Peyer's patch (tissue), 4 donors: ENCODE data around the gene NSUN6. TPM values are rescaled to one million over a fixed set of nuclear protein-coding genes. Genes with fewer than 3 reads are reported as not detected.

Experiments used
- DNase-seq, 3 donors: peaks; one replicate each; pipeline ENCODE4 v3.0.0-alpha.2; 2017 to 2019
- H3K27ac ChIP-seq, 4 donors: fragments of 200-600 bp; sonication (generic); one replicate each; pipeline ENCODE4 v1.5.1; 2016 to 2019
- H3K27me3 ChIP-seq, 2 donors: fragments of 200-600 bp; sonication (generic); one replicate each; pipeline ENCODE4 v1.5.1; 2019
- H3K36me3 ChIP-seq, 3 donors: fragments of 200-600 bp; sonication (generic); one replicate each; pipeline ENCODE4 v1.5.1; 2016 to 2019
- H3K4me1 ChIP-seq, 4 donors: fragments of 200-600 bp; sonication (generic); one replicate each; pipeline ENCODE4 v1.5.1; 2016 to 2019
- H3K4me3 ChIP-seq, 4 donors: fragments of 200-600 bp; sonication (generic); 1 replicate in 3 of 4; 2 replicates in 1 of 4; pipeline ENCODE4 v1.5.1; 2016 to 2019; ENCODE audit warnings: mild to moderate bottlenecking in 1 of 4
- H3K9me3 ChIP-seq, 4 donors: fragments of 200-600 bp; sonication (generic); one replicate each; pipeline ENCODE4 v1.5.1; 2016 to 2019; ENCODE audit warnings: mild to moderate bottlenecking in 1 of 4
- POLR2A ChIP-seq, 2 donors: fragments of 450-650 bp; IDR thresholded peaks; one replicate each; pipeline ENCODE4 v1.5.1; 2017; ENCODE audit warnings: antibody characterized with exemption in 2 of 2, mild to moderate bottlenecking in 2 of 2, moderate library complexity in 2 of 2
- total RNA-seq, 4 donors: library from RNA; depleted of rRNA; stranded (reverse); fragments of >200 nt; gene quantifications; one replicate each; pipeline ENCODE4 v1.1.0, GENCODE V29; 2016
- TF ChIP-seq, protein P1 (sequence below), 6 experiments: fragments of 450-650 bp in 4 of 6; fragments of 200-600 bp in 2 of 6; sonication (generic) in 1 of 6; IDR thresholded peaks; one replicate each; pipeline ENCODE4 v1.5.1; 2017 to 2019; ENCODE audit warnings: antibody characterized with exemption in 6 of 6, mild to moderate bottlenecking in 3 of 6, moderate library complexity in 1 of 6

NSUN6 gene
- total RNA-seq, 4 donors from 2014 or later = 14.9 to 27.2 (median 22.3) TPM

DNA sequence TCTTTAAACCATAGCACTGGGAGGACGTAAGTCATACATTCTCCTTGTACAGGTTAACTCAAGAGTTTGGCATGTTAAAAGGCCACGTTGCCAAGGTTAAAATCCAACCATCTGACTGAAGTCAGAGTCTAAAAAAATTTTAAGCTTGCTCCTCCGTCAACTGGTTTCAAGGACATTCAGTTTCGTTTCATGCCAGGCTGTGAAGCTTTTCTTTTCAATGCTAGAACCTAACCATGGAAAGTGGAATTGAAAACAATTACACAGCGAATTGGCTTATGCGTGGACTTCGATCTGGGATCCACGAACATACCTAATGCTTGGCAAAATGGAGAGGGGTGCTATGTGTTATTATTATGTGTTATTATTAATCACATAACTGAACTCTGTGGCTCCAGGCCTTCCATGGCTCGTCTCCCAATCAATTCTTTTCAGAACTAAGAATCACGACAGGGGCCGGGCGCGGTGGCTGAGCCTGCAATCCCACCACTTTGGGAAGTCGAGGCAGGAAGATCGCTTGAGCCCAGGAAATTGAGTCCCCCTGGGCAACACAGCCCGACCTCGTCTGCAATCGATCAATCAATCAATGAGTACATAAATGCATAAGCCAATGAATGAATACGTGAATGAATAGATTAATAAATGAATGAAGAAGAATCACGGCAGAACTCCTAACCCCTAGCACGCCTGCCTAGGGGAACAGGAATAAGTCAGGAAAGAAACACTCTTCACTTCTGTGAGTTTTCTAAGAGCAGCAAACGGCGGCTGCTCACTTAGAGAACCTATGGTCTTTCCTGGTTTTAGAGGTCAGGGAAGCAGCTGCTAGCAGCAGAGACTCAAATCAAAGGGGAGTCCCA is 7.1 kb upstream of the NSUN6 start:
- Histone ChIP-seq H3K36me3 (no peaks in the 10 kb centered on the region), H3K27ac (peak overlapping the region; percentile 91 to 97 (median 96)), H3K4me1 (peaks cover 0 to 26% (median 0%) of the 10 kb centered on the region in 4 donors), H3K27me3 (no peaks in the 10 kb centered on the region), H3K9me3 (no peaks in the 10 kb centered on the region), H3K4me3 (peak overlapping the region; percentile 72 to 96 (median 88))
- DNase-seq = peak in 2 of 3 donors; percentile 54
- no peak for TF ChIP-seq POLR2A (IDR thresholded peaks at IDR 0.05)
- TF ChIP-seq, protein P1, sequence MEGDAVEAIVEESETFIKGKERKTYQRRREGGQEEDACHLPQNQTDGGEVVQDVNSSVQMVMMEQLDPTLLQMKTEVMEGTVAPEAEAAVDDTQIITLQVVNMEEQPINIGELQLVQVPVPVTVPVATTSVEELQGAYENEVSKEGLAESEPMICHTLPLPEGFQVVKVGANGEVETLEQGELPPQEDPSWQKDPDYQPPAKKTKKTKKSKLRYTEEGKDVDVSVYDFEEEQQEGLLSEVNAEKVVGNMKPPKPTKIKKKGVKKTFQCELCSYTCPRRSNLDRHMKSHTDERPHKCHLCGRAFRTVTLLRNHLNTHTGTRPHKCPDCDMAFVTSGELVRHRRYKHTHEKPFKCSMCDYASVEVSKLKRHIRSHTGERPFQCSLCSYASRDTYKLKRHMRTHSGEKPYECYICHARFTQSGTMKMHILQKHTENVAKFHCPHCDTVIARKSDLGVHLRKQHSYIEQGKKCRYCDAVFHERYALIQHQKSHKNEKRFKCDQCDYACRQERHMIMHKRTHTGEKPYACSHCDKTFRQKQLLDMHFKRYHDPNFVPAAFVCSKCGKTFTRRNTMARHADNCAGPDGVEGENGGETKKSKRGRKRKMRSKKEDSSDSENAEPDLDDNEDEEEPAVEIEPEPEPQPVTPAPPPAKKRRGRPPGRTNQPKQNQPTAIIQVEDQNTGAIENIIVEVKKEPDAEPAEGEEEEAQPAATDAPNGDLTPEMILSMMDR (IDR thresholded peaks at IDR 0.05) = no peak

DNA sequence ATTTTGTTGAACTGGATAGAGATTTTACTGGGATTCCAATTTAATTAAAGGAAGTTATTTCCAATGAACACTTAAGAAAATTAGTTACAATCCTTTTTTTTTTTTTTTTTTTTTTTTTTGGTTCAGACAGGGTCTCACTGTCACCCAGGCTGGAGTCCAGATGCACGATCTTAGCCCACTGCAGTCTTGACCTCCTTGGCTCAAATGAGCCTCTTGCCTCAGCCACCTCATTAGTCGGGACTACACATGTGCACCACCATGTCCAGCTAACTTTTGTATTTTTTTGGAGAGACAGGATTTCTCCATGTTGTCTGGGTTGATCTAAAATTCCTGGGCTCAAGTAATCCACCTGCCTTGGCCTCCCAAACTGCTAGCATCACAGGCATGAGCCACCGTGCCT is 5.3 kb upstream of the NSUN6 start:
- H3K4me1 ChIP-seq = peaks cover 0 to 12% (median 0%) of the 10 kb centered on the region in 4 donors
- no peak for TF ChIP-seq POLR2A (IDR thresholded peaks at IDR 0.05)
- TF ChIP-seq, protein P1 (IDR thresholded peaks at IDR 0.05) = no peak
- no peaks in the 10 kb centered on the region for H3K9me3 ChIP-seq
- H3K36me3 ChIP-seq = no peaks in the 10 kb centered on the region
- H3K27ac ChIP-seq = no peak overlapping the region
- no peak overlapping the region for H3K4me3 ChIP-seq
- no peak for DNase-seq
- H3K27me3 ChIP-seq = no peaks in the 10 kb centered on the region

DNA sequence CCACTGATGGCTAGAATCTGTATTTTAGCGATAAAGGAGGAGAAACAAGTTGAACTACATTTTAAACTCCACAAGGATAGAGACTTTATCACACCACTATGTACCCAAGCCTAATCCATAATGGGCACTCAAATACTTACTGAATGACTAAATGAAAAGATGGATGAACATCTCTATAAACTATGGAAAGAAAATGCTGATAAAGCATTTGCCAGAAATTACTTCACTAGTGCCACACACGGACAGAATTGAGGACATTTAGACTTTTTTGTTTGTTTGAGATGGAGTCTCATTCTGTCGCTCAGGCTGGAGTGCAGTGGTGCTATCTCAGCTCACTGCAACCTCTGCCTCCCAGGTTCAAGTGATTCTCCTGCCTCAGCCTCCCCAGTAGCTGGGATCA is 1.7 kb upstream of the NSUN6 start:
- no peak overlapping the region for H3K27ac ChIP-seq

DNA sequence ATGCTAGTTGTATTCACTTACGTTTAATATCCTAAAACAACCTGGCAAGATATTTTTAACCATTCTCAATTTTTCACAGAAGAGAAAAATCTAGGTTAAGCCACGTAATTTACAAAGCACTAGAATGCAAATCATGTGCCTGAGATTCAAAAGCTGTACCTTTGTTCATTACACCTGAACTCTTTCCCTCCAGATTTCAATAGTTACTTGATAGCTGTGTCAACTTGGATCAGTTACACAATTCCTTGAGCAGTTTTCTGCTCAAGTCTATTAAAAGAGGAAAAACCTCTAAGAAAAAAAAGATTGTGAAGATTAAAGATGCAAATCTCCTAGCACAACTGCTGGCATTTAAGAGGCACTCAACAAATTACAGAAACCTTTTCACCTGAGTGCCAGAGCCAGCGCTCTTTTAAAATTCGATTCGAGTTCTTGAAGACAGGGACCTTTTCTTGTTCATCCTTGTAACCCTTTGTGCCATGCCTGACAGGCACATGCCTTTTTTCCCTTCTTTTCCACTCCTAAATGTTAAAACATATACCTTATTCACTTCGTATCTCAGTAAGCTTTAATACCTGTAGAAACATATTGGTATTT is 886 bp downstream of the NSUN6 start:
- Histone ChIP-seq H3K4me1 (peaks cover 0 to 16% (median 0%) of the 10 kb centered on the region in 4 donors), H3K27me3 (no peaks in the 10 kb centered on the region), H3K9me3 (no peaks in the 10 kb centered on the region), H3K27ac (no peak overlapping the region), H3K36me3 (no peaks in the 10 kb centered on the region), H3K4me3 (peak overlapping the region; percentile 46 to 79 (median 68))
- DNase-seq = no peak
- TF ChIP-seq, protein P1 (IDR thresholded peaks at IDR 0.05) = no peak
- no peak for TF ChIP-seq POLR2A (IDR thresholded peaks at IDR 0.05)

More for the DNA sequence above, 1.7 kb upstream of the NSUN6 start:
- H3K27me3 ChIP-seq = no peaks in the 10 kb centered on the region
- no peaks in the 10 kb centered on the region for H3K9me3 ChIP-seq
- H3K4me1 ChIP-seq = peaks cover 0 to 16% (median 0%) of the 10 kb centered on the region in 4 donors
- no peak for DNase-seq
- TF ChIP-seq, protein P1 (IDR thresholded peaks at IDR 0.05) = no peak
- no peak for TF ChIP-seq POLR2A (IDR thresholded peaks at IDR 0.05)
- no peaks in the 10 kb centered on the region for H3K36me3 ChIP-seq
- H3K4me3 ChIP-seq = no peak overlapping the region

DNA sequence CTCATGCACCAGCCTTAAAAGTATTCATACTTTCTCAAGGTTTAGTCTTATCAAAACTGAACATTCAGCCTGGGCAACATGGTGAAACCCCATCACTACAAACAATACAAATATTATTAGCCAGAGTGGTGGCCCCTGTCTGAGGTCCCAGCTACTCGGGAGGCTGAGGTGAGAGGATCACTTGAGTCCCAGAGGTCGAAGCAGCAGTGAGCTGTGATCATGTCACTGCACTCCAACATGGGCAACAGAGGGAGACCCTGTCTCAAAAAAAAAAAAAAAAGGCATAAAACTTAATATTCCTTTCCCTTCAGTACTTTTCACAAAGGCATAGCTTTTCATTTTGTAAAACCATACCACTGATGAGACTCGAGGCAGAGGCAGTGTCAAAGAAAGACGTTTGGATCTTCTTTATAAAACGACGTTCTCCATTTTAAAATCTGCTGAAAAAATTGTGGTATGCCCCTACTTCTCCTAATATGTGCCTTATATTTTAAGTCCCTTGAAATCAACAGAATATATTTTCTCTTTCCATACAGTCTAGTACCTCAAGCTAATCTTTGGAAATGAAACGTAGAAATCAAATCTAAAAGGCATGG is 1.9 kb downstream of the NSUN6 start:
- Histone ChIP-seq H3K27me3 (no peaks in the 10 kb centered on the region), H3K4me3 (peak overlapping the region in 1 of 4 donors; percentile 79)

More for the DNA sequence above, 1.9 kb downstream of the NSUN6 start:
- Histone ChIP-seq H3K27ac (no peak overlapping the region), H3K36me3 (no peaks in the 10 kb centered on the region), H3K9me3 (no peaks in the 10 kb centered on the region), H3K4me1 (peaks cover 0 to 16% (median 0%) of the 10 kb centered on the region in 4 donors)
- TF ChIP-seq, protein P1 (IDR thresholded peaks at IDR 0.05) = no peak
- TF ChIP-seq POLR2A (IDR thresholded peaks at IDR 0.05) = no peak
- no peak for DNase-seq
